GM21737 (cell line): Measurements from ENCODE around the gene SNX21.
"Not testable (repeated sequence)": the region's sequence is repeated elsewhere in the genome, so short reads cannot be mapped to it uniquely, and the experiment has no call there.

Experiments used
- ATAC-seq: cut with Tn5 transposase; IDR thresholded peaks from one replicate; pipeline ENCODE4 v1.9.1; 2021; ENCODE audit warnings: mild to moderate bottlenecking, moderate library complexity; ENCODE audit not compliant: unreplicated experiment

SNX21 gene

DNA sequence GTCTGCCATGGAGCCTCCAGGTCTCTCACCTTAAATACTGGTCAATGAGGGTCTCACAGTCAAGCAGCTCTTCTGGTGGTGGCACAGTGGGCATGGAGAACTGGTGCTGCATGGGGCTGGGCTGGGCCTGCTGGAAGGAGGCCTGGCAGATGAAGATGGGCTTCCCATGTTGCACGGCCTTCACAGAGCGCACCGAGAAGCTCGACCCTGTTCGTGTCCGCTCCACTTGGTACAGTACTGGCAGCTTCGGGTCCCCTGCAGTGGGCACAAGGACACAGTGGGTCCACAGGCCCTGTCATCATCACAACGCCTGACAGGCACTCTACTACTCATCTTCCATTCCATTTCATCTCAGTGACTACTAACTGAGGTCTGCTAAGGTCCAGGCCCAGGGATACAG lies 14.8 kb downstream of the SNX21 start:
- no peak for ATAC-seq

DNA sequence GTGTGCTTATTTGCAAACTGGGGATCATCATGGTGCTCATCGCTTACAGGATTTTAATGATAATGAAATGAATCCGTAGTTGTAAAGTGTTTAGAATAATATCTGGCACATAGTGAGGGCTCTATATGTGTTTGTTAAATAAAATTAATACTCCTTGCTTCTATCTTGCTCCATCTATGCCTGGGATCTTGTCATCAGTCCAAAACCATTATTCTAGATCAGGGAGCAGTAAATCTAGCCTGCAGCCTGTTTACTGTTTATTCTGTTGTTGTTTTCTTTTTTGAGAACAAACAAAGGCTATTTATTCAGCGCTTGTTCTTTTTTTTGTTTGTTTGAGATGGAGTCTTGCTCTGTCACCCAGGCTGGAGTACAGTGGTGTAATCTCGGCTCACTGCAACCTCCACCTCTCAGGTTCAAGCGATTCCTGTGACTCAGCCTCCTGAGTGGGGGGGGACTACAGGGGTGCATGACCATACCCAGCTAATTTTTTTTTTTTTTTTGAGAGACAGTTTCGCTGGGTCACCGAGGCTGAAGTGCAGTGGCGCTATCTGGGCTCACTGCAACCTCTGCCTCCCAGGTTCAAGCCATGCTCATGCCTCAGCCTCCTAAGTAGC lies 15.5 kb downstream of the SNX21 start:
- ATAC-seq, result no peak

DNA sequence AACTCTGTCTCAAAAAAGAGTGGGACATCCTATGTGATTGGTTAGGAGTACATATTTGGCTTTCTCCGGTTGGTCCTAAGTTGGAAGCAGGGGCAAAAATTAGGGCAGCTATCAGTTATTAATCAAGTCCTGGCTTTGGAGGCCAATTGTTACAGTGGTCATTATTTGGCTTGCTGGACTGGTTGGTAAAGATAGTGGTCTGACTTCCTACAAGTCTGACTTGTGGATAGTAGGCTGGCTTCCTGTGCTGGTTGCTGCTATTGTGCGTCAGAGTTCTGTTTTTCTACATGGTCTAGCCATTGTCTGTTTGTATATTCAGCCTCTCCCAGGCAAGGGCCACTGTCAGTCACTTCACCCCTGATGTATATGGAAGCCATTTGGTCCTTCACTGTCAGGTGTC lies 16.6 kb downstream of the SNX21 start:
- ATAC-seq, result no peak

DNA sequence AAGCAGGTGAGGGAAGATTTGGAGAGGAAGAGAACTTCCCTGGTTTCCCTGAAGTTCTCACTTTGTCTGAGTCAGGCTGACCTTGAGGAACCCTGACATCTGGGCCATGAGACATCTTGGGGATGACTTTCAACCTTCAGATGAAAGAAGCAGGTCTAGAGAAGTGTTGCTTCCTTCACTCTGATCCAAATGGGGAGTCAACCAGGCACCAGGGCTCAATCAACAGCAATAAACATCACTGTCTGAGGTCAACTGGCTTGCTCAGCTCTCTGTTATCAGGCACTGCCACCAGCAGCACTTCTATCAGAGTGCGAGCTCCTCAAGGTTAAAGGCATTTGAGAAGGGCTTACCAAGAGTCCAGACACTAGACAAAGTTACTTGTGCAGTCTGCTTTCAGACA lies 17.3 kb downstream of the SNX21 start:
- ATAC-seq, result no peak

DNA sequence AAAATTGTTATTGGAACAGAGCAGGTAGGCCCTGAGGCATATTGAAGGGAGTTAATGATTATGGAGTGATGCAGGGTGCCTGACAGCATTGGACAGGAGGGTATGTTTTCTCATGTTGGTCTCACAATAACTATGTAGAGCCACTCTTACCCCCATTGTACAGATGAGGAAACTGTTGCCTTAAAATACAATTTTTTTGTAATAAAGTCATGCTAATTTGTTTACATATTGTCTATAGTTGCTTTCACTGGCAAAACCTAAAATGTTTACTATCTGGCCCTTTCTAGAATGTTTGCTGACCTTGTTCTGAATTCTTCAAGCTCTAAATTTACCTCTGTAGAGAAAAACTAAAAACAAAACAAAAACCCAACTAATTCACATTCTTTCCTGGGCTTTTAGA lies 17.9 kb downstream of the SNX21 start:
- no peak for ATAC-seq

DNA sequence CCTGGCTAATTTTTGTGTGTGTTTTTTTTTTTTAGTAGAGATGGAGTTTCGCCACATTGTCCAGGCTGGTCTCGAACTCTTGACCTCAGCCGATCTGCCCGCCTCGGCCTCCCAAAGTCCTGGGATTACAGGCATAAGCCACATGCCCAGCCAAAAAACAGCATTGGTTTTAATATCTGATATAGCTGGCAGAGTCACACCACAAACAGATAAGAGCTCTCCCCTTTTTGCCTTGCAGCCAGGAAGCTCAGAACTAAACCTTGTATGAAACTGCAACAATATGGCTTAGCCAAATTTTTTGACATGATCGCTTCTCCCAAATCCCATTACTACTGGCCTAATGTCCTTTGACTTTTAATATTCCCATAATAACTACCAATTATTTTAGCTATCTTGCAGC lies 18.7 kb downstream of the SNX21 start:
- ATAC-seq, result no peak

DNA sequence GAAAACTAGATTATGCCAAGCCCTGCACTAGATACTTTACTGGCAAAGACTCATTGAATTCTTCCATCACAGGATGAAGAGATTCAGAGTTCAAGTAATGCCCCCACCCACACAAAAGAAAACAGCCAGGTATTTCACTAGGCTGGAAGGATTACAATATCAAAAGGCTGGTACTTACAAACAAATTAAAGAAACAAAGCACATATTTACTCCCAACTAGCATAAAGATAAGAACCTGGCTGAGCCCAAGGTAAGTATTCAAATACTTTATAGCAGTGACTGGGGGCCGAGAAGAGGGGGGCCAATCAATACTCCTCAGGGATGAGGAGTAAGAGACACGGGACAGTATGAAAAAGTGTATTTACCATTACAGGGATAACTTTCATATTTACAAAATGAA lies 19.9 kb downstream of the SNX21 start:
- ATAC-seq, result no peak

DNA sequence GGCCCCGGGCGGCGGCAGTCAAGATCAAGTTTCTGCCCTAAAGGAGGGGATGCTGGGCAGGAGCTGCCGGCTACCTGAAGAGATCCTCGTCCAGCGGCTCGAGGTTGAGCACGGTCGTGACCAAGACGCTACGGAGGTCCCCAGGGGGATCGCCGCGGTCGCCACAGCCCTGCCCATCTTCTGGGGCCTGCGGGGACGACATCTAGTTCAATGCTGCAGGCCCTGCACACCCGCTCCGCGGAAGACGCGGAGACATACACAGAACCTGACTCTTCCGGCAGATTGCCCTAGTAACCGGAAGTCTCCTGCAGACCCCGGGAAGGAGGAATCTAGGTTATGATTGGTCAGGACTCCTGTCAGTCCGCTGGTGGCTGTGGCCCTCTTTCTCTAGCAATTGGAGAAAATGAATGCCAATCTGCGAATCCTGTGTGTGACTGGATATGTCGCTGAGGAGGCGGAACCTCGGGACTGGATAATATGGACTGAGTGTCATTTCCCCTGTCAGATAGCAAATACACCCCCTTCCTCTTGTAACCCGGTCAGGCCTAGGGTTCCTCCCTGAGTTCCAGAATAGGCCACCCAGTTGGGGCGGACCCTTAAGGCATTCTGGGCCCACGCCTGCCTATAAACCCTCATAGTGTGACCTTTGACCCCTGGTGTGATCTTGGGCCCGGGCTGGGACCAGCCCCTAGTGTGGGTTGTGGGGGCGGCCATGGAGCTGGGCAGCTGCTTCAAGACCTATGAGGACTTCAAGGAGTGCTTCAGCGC lies 23.7 kb downstream of the SNX21 start, which contains the start of the genes ACOT8 and ZSWIM3:
Gene ACOT8 (minus strand): TSS at position 279 of the 768 bp plus-strand sequence. CDS start 77 bp downstream, at position 202.
Gene ZSWIM3 (plus strand): TSS at position 501 of the 768 bp plus-strand sequence. CDS start 212 bp downstream, at position 713.
- ATAC-seq, result peak; percentile 91

DNA sequence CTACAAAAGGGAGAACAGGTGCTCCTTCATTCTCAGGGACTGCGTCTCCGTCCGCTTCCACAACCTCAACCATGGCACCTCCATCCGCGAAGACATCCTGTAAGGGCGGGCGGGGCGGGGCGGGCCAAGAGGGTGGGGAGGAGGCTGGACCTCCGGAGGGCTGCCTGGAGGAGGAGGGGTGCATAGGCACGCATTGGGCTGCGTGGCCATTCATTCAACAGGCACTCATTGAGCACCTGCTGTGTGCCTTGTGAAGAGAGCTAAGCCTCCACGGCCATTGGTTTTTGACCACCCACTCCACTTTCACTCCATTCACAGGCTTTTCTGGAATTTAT lies 24.2 kb downstream of the SNX21 start:
- peak; percentile 10 for ATAC-seq

DNA sequence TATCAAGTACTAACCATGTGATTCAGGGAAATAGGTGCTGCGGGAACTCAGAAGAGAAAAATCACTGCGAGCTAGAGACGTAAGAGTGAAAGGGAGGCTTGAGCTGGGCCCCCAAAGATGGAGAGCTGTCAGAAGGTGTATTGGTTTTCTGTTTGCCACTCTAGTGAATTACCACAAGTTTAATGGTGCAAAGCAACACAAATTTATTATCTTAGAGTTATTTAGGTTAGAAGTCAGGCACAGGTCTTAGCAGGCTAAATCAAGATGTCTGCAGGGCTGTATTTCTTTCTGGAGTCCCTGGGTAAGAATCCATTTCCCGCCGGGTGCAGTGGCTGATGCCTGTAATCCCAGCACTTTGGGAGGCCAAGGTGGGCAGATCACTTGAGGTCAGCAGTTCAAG lies 26.3 kb downstream of the SNX21 start:
- ATAC-seq, result no peak

DNA sequence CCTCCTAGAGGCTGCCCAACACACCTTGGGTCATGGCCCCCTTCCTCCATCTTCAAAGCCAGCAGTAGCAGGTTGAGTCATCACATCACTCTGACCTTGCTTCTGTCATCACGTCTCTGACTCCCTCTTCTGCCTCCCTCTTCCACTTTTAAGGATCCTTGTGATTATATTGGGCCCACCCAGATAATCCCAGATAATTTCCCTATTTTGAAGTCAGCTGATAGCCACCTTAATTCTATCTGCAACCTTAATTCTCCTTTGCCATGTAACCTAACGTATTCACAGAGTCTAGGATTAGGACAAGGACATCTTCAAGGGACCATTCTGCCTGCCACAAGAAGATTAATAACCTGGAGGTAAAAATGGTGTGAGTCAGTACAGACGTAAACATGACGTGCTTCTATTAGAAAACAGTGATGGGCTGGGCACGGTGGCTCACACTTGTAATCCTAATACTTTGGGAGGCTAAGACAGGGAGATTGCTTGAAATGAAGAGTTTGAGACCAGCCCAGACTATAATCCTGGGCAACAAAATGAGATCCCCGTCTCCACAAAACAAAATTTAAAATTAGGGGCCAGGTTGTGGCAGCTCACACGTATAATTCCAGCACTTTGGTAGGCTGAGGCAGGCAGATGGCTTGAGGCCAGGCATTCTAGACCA lies 27.1 kb downstream of the SNX21 start:
- no peak for ATAC-seq

DNA sequence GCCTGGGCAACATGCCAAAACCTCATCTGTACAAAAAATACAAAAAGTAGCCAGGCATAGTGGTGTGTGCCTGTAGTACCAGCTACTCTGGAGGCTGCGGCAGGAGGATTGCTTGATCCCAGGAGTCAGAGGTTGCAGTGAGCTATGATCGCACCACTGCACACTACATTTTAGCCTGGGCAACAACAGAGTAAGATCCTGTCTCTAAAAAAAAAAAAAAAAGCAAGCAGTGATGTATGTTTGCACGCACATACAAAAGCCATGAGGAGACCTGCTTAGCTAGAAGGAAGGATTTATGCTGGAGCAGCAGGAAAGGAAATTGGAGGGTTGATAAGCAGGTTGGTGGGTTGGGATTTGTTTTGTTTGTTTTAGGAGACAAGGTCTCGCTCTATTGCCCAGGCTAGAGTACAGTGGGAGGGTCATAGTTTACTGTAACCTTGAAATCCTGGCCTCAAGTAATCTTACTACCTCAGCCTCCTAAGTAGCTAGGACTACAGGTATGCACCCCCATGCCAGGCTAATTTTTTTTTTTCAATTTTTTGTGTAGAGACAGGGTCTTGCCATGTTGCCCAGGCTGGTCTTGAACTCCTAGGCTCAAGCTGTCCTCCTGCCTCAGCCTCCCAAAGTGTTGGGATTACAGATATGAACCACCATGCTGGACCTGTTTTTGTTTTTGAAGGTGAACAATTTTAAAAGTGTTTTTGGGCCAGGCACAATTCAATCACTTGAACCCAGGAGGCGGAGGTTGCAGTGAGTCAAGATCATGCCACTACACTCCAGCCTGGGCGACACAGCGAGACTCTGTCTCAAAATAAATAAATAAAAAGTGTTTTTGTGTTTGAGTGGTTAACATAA lies 27.8 kb downstream of the SNX21 start:
- no peak for ATAC-seq

DNA sequence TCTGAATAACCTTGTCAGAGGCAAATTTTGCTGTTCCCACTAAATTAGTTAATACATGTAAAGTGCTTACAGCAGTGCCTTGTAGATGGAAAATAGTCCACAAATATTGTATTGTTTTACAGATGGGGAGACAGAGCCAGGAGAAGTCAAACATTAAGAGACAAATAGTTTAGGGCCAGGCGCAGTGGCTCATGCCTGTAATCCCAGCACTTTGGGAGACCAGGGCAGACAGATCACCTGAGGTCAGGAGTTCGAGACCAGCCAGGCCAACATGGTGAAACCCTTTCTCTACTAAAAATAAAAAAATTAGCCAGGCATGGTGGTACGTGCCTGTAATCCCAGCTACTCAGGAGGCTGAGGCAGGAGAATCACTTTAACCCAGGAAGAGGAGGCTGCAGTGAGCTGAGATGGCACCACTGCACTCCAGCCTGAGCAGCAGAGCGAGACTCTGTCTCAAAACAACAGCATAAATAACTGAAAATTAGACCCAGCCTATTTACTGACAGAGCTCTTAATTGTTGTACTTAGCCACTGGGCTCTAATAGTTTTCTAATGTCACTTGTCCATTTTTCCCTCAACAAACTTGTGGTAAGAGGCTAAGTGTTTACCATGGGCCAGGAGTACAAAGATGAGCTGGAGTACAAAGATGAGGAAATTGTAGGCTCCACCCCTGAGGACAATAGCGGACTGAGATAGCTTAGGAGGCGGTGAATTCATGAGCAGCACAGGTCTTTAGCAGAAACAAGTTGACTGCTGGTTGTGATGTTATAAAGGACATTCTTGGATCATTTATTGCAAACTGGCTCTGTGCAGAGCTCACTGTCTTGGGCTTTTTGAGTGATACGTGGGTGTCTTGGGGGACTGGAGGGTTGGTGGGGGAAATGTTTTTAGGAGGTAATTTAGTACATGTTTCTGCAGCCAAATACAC lies 30.2 kb downstream of the SNX21 start:
- no peak for ATAC-seq

DNA sequence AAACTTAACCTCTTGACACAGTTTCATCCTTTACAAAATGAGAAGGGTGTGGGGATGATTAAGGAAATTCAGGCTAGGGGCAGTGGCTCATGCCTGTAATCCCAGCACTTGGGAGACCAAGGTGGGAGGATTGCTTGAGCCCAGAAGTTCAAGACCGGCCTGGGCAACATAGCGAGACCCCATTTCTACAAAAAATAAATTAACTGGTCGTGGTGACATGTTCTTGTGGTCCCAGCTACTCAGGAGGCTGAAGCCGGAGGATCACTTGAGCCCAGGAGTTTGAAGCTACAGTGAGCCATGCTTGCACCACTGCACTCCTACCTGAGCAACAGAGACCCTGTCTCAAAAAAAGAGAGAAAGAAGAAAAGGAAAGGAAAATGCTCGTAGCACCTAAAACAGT lies 32.9 kb downstream of the SNX21 start:
- ATAC-seq, result no peak

DNA sequence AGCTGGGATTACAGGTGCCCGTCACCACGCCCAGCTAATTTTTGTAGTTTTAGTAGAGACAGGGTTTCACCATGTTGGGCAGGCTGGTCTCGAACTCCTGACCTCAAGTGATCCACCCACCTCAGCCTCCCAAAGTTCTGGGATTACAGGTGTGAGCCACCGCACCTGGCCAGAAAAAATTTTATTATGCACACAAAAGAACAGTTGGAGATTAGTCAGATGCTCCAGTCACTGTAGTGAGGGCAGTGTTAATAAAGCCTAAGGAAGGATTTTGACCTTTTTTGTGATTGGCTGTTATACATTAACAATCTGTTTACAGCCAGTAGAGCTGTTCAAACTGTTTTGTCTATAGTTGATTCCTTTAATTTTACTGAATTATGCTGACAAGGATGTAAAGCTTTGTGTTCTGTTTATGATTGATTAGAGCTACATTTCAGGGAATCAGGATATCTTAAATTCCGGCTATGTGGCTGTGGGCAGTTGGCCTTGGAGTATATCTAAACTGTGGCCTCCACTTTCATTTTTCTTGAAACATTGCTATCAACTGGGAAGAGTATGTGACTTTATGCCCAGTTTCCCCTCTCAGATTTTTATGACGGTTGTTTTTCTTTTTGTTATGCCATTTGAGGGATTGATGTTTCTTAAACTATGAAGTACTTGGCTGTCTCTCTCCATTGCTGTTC lies 33.7 kb downstream of the SNX21 start:
- no peak for ATAC-seq

DNA sequence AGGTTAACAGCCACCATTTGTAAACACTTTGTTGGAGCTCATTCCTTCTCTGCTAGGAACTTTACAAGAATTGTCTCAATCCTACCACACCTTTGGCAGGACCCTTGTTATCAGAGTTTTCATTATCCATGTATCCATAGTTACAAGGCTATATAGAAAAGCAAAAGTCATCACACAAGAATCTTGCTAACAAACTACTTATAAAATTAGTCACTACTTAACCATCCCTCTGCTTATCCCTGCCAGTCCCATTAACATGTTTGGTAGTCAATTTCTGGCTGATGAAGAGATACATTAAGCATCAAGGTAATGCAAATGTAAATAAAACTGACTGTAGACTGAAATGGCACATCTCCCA lies 34.2 kb downstream of the SNX21 start:
- no peak for ATAC-seq

DNA sequence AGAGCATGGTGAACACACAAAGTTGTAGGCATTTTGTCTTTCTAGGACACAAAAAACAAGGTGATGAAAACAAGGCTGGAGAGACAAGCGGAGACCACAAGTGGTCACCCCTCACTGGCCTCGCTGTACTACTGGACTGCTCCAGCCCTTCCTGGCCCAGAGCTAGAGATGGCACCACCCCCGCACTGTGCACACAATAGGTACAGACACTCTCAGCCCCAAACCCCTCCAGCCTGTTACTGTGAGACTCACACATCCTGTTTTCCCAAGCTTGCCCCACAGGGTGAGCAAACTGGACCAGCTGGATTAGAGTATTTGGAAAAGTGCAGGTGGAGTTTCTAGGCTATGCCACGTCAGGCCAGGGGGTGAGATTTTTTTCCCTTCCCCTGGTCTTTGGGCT lies 39.0 kb downstream of the SNX21 start:
- ATAC-seq, result no peak

DNA sequence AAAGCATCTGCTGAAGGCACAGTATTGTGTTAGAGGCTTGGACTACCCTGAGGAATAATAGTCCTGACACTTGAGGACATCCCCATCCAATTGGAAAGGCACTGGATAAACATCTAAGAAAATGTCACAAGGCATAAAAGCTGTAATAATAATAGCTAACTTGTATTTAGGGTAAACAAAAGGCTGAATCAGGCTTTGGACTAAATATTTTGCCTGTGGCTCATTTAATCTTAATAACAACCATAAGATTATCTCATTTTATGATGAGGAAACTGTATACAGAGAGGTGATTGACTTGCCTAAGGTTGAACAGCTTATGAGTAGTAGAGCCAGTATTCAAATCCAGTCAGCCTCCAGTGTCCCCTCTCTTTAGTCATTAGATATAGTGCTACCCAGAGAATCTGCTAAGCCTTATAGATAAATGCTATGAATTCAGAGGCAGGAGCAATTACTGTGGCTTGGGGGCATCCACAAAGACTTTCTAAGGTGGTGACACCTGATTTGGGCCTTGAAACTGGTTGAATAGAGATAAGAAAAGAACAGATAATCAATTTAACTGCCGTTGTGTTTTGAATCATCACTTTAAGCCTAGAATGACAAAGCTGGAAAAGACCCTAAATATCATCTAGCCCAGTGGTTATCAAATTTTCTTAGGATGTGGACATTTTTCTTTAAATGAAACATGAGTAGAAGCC lies 40.0 kb downstream of the SNX21 start:
- ATAC-seq, result no peak

DNA sequence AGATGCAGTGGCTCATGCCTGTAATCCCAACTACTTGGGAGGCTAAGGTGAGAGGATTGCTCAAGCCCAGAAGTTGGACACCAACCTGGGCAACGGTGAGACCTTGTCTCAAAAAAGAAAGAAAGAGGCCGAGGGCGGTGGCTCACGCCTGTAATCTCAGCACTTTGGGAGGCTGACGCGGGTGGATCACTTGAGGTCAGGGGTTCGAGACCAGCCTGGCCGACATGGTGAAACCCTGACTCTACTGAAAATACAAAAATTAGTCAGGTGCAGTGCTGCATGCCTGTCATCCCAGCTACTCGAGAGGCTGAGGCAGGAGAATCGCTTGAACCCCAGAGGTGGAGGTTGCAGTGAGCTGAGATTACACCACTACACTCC lies 40.5 kb downstream of the SNX21 start:
- ATAC-seq, result not testable (repeated sequence)
